Measurements from ENCODE around the gene SPRTN. TPM values are rescaled to one million over a fixed set of nuclear protein-coding genes. Genes with fewer than 3 reads are reported as not detected.

Gene SPRTN
- total and polyA plus RNA-seq, 9 donors = 5.7 to 8.3 (median 7.0) TPM

DNA sequence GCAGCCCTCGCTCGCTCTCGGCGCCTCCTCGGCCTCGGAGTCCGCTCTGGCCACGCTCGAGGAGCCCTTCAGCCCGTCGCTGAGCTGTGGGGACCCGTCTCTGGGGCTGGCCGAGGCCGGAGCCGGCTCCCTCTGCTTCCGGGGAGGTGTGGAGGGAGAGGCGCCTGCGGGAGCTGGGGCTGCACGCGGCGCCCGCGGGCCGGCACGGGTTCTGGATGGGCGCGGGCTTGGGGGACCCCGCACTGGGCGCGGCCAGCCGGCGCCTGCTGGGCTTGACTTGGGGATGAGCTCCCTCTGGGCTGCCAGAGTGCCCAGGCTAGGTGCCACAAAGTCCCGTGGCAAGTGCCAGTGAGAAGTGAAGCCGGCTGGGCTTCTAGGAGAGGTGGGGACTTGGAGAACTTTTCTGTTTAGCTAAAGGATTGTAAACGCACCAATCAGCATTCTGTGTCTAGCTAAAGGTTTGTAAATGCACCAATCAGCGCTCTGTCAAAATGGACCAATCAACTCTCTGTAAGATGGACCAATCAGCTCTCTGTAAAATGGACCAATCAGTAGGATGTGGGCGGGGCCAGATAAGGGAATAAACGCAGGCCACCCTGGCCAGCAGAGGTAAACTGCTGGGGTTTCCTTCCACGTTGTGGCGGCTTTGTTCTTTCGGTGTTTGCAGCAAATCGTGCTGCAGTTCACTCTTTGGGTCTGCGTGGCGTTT is 20.6 kb upstream of the SPRTN start:
- no peaks in the 10 kb centered on the region for H3K4me1 ChIP-seq (ENCODE audit: control insufficient read depth, insufficient read depth, low read length)
- 92% methylated on average over 29 of the region's 44 CpGs for WGBS (ENCODE audit: insufficient coverage)

DNA sequence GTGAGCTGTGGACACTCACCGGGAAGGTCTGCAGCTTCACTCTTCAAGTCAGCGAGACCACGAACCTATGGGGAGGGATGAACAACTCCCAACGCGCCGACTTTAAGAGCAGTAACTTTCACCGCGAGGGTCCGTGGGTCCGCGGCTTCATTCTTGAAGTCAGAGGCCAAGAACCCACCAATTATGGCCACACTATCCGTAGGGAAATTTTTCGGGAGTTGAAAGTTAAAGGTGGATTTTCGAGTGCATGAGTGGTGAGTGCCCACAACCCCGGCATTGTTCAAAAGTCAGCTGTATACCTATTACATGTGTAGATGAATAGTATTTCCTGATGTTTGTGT is 20.1 kb upstream of the SPRTN start:
- H3K27me3 ChIP-seq (ENCODE audit: control insufficient read depth, insufficient read depth, low read length) = no peaks in the 10 kb centered on the region
- H3K9me3 ChIP-seq (replicated peaks; ENCODE audit: control insufficient read depth, low read depth, low read length) = no peaks in the 10 kb centered on the region
- no peaks in the 10 kb centered on the region for H3K4me1 ChIP-seq (ENCODE audit: control insufficient read depth, insufficient read depth, low read length)
- DNase-seq = no peak
- WGBS (ENCODE audit: insufficient coverage) = 91% methylated on average over 5 of the region's 15 CpGs
- no peaks in the 10 kb centered on the region for H3K36me3 ChIP-seq (ENCODE audit: control insufficient read depth, insufficient read depth, low read length)
- no peak overlapping the region for H3K27ac ChIP-seq (ENCODE audit: low read length)
- no peak overlapping the region for H3K4me3 ChIP-seq (ENCODE audit: low read length)

More for the DNA sequence above, 20.6 kb upstream of the SPRTN start:
- Histone ChIP-seq H3K27me3 (ENCODE audit: control insufficient read depth, insufficient read depth, low read length) (no peaks in the 10 kb centered on the region), H3K9me3 (replicated peaks; ENCODE audit: control insufficient read depth, low read depth, low read length) (no peaks in the 10 kb centered on the region), H3K27ac (ENCODE audit: low read length) (no peak overlapping the region), H3K4me3 (ENCODE audit: low read length) (no peak overlapping the region), H3K36me3 (ENCODE audit: control insufficient read depth, insufficient read depth, low read length) (no peaks in the 10 kb centered on the region)
- no peak for DNase-seq

GRCh38 chr1:231318568-231318967 is 19.5 kb upstream of the SPRTN start:
- H3K9me3 ChIP-seq (replicated peaks; ENCODE audit: control insufficient read depth, low read depth, low read length) = no peaks in the 10 kb centered on the region
- H3K27me3 ChIP-seq (ENCODE audit: control insufficient read depth, insufficient read depth, low read length) = no peaks in the 10 kb centered on the region
- DNase-seq = no peak
- no peak overlapping the region for H3K4me3 ChIP-seq (ENCODE audit: low read length)
- no peaks in the 10 kb centered on the region for H3K36me3 ChIP-seq (ENCODE audit: control insufficient read depth, insufficient read depth, low read length)
- H3K27ac ChIP-seq (ENCODE audit: low read length) = no peak overlapping the region
- WGBS (ENCODE audit: insufficient coverage) = 84% methylated on average over 4 of the region's 4 CpGs
- H3K4me1 ChIP-seq (ENCODE audit: control insufficient read depth, insufficient read depth, low read length) = no peaks in the 10 kb centered on the region

- Histone ChIP-seq H3K27ac (ENCODE audit: low read length) (no peak overlapping the region), H3K4me3 (ENCODE audit: low read length) (no peak overlapping the region), H3K4me1 (ENCODE audit: control insufficient read depth, insufficient read depth, low read length) (no peaks in the 10 kb centered on the region), H3K27me3 (ENCODE audit: control insufficient read depth, insufficient read depth, low read length) (no peaks in the 10 kb centered on the region), H3K36me3 (ENCODE audit: control insufficient read depth, insufficient read depth, low read length) (no peaks in the 10 kb centered on the region), H3K9me3 (replicated peaks; ENCODE audit: control insufficient read depth, low read depth, low read length) (no peaks in the 10 kb centered on the region)
- DNase-seq = no peak
- 87% methylated on average over 4 of the region's 9 CpGs for WGBS (ENCODE audit: insufficient coverage)
Observed at GRCh38 chr1:231319080-231319479, 19.0 kb upstream of the SPRTN start.

DNA sequence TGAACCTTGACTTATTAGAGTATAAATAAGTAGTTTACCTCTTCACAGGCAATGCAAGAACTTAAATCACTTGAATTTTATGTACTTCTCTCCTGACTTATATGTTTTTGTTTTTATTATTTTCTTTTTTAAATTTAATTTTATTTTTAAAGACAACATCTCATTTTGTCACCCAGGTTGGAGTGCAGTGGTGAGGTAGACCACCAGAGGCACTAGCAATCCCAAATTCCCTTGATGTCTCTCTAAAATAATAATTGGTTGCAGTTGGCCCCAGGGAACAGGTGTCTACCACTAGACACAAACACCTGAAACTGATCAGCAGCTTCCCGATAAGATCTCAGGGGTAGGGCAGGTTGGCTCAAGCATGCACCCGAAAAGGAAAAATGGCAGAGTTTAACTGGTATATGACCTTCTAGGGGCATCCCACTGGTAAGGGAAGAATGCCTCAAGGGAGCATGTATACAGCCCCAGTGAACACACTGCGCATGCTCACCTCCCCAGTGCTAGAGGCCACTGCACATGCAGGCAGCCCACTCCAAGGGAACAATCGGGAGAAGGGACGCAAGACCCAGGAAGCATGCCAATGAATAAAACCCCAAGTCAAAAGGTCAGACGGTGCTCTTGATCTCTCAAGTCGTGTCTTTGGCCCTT is 15.1 kb upstream of the SPRTN start:
- 78% methylated on average over 6 of the region's 7 CpGs for WGBS (ENCODE audit: insufficient coverage)
- no peaks in the 10 kb centered on the region for H3K9me3 ChIP-seq (replicated peaks; ENCODE audit: control insufficient read depth, low read depth, low read length)
- H3K27me3 ChIP-seq (ENCODE audit: control insufficient read depth, insufficient read depth, low read length) = no peaks in the 10 kb centered on the region
- no peak overlapping the region for H3K4me3 ChIP-seq (ENCODE audit: low read length)
- H3K4me1 ChIP-seq (ENCODE audit: control insufficient read depth, insufficient read depth, low read length) = no peaks in the 10 kb centered on the region
- no peaks in the 10 kb centered on the region for H3K36me3 ChIP-seq (ENCODE audit: control insufficient read depth, insufficient read depth, low read length)
- no peak overlapping the region for H3K27ac ChIP-seq (ENCODE audit: low read length)
- DNase-seq = no peak

GRCh38 chr1:231324660-231325059 is 13.4 kb upstream of the SPRTN start:
- no peaks in the 10 kb centered on the region for H3K4me1 ChIP-seq (ENCODE audit: control insufficient read depth, insufficient read depth, low read length)
- DNase-seq = no peak
- H3K36me3 ChIP-seq (ENCODE audit: control insufficient read depth, insufficient read depth, low read length) = no peaks in the 10 kb centered on the region
- no peak overlapping the region for H3K27ac ChIP-seq (ENCODE audit: low read length)
- WGBS (ENCODE audit: insufficient coverage) = 100% methylated on average over 1 of the region's 5 CpGs
- H3K27me3 ChIP-seq (ENCODE audit: control insufficient read depth, insufficient read depth, low read length) = no peaks in the 10 kb centered on the region
- H3K4me3 ChIP-seq (ENCODE audit: low read length) = no peak overlapping the region
- no peaks in the 10 kb centered on the region for H3K9me3 ChIP-seq (replicated peaks; ENCODE audit: control insufficient read depth, low read depth, low read length)

DNA sequence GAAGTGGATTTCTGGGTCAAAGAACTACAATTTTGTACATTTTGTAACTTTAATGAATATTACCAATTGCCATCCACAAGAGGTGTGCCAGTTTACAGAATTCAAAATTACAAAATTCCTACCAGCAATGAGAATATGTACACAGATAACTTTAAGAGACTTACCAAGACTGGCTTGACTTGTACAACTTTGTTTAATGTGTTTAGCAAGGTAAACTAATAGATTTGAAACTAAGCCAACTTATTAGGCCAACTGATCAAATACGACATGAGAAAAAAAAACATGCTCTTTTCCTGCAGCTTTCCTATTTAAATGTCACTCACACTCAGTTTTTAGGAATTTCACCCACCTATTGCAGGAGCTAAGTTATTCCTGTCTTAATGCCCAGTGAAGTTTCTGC is 11.8 kb upstream of the SPRTN start:
- 20% methylated on average over 1 of the region's 1 CpG for WGBS (ENCODE audit: insufficient coverage)
- Histone ChIP-seq H3K27me3 (ENCODE audit: control insufficient read depth, insufficient read depth, low read length) (no peaks in the 10 kb centered on the region), H3K27ac (ENCODE audit: low read length) (no peak overlapping the region), H3K4me1 (ENCODE audit: control insufficient read depth, insufficient read depth, low read length) (no peaks in the 10 kb centered on the region), H3K4me3 (ENCODE audit: low read length) (no peak overlapping the region), H3K9me3 (replicated peaks; ENCODE audit: control insufficient read depth, low read depth, low read length) (no peaks in the 10 kb centered on the region), H3K36me3 (ENCODE audit: control insufficient read depth, insufficient read depth, low read length) (no peaks in the 10 kb centered on the region)
- DNase-seq = no peak

- 75% methylated on average over 2 of the region's 5 CpGs for WGBS (ENCODE audit: insufficient coverage)
- Histone ChIP-seq H3K4me1 (ENCODE audit: control insufficient read depth, insufficient read depth, low read length) (no peaks in the 10 kb centered on the region), H3K9me3 (replicated peaks; ENCODE audit: control insufficient read depth, low read depth, low read length) (no peaks in the 10 kb centered on the region), H3K27ac (ENCODE audit: low read length) (no peak overlapping the region), H3K4me3 (ENCODE audit: low read length) (no peak overlapping the region), H3K27me3 (ENCODE audit: control insufficient read depth, insufficient read depth, low read length) (no peaks in the 10 kb centered on the region), H3K36me3 (ENCODE audit: control insufficient read depth, insufficient read depth, low read length) (no peaks in the 10 kb centered on the region)
- no peak for DNase-seq
Observed at GRCh38 chr1:231327617-231328016, 10.5 kb upstream of the SPRTN start.

DNA sequence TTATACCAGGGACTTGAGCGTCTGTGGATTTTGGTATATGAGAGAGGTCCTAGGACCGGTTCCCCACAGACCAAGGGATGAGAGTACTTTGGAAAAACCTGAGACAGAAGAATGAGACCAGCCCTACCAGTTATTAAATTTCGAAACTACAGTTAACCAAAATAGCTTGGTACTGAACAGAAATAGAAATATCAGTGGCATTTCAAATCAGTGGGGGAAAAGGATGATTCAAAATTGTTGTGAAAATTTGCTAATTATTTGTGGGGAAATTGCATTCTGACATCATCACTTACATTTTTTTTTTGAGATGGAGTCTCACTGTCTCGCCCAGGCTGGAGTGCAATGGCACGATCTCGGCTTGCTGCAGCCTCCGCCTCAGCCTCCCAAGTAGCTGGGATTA is 8.6 kb upstream of the SPRTN start:
- Histone ChIP-seq H3K4me1 (ENCODE audit: control insufficient read depth, insufficient read depth, low read length) (no peaks in the 10 kb centered on the region), H3K27ac (ENCODE audit: low read length) (no peak overlapping the region), H3K4me3 (ENCODE audit: low read length) (no peak overlapping the region), H3K36me3 (ENCODE audit: control insufficient read depth, insufficient read depth, low read length) (no peaks in the 10 kb centered on the region), H3K9me3 (replicated peaks; ENCODE audit: control insufficient read depth, low read depth, low read length) (no peaks in the 10 kb centered on the region), H3K27me3 (ENCODE audit: control insufficient read depth, insufficient read depth, low read length) (no peaks in the 10 kb centered on the region)
- no peak for DNase-seq
- no CpG with 5 or more reads among the region's 7 CpGs for WGBS (ENCODE audit: insufficient coverage)

GRCh38 chr1:231332761-231333160 is 5.3 kb upstream of the SPRTN start:
- Histone ChIP-seq H3K4me1 (ENCODE audit: control insufficient read depth, insufficient read depth, low read length) (peaks cover 20% of the 10 kb centered on the region), H3K4me3 (ENCODE audit: low read length) (no peak overlapping the region)
- WGBS (ENCODE audit: insufficient coverage) = no CpG with 5 or more reads among the region's 1 CpG

More at GRCh38 chr1:231332761-231333160, 5.3 kb upstream of the SPRTN start:
- no peak for DNase-seq
- peaks cover 2% of the 10 kb centered on the region for H3K36me3 ChIP-seq (ENCODE audit: control insufficient read depth, insufficient read depth, low read length)
- no peak overlapping the region for H3K27ac ChIP-seq (ENCODE audit: low read length)
- H3K27me3 ChIP-seq (ENCODE audit: control insufficient read depth, insufficient read depth, low read length) = no peaks in the 10 kb centered on the region
- no peaks in the 10 kb centered on the region for H3K9me3 ChIP-seq (replicated peaks; ENCODE audit: control insufficient read depth, low read depth, low read length)
